ENCODE measurements around the gene CD81.

Gene CD81

DNA sequence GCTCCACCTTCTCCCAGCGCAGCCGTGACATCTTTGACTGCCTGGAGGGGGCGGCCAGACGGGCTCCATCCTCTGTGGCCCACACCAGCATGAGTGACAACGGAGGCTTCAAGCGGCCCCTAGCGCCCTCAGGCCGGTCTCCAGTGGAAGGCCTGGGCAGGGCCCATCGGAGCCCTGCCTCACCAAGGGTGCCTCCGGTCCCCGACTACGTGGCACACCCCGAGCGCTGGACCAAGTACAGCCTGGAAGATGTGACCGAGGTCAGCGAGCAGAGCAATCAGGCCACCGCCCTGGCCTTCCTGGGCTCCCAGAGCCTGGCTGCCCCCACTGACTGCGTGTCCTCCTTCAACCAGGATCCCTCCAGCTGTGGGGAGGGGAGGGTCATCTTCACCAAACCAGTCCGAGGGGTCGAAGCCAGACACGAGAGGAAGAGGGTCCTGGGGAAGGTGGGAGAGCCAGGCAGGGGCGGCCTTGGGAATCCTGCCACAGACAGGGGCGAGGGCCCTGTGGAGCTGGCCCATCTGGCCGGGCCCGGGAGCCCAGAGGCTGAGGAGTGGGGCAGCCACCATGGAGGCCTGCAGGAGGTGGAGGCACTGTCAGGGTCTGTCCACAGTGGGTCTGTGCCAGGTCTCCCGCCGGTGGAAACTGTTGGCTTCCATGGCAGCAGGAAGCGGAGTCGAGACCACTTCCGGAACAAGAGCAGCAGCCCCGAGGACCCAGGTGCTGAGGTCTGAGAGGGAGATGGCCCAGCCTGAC, 26.0 kb downstream of the CD81 start:
- DNase-seq (ENCODE audit: low read depth, low spot score) = no peak

DNA sequence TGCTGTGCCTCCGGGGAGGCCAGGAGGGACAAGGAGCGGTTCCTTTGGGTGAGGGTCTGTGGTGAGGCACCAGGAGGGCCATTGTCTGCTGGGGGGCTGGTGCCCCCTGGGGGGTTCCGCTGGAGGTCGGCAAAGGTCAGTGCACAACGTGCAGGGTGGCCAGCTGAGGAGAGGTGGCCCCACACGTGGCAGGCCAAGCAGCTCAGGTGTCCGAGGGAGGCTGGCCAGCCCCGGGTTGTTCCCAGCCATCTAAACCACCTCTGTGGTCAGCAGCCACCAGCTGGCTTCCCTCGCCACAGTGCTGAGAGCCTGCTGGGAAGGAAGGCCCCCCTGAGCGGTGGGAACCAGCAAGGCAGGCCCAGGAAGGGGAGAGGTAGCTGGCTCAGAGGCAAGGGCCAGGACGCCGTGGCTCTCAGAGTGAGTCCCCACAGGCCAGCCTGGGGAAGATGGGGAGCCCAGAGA, 27.7 kb downstream of the CD81 start:
- DNase-seq (ENCODE audit: low read depth, low spot score) = no peak

- DNase-seq (ENCODE audit: low read depth, low spot score) = no peak
Measured at GRCh38 chr11:2406451-2406850, 29.3 kb downstream of the CD81 start.

GRCh38 chr11:2406878-2407410, 29.8 kb downstream of the CD81 start:
- no peak for DNase-seq (ENCODE audit: low read depth, low spot score)

GRCh38 chr11:2408671-2409070, 31.6 kb downstream of the CD81 start:
- DNase-seq (ENCODE audit: low read depth, low spot score) = no peak

DNA sequence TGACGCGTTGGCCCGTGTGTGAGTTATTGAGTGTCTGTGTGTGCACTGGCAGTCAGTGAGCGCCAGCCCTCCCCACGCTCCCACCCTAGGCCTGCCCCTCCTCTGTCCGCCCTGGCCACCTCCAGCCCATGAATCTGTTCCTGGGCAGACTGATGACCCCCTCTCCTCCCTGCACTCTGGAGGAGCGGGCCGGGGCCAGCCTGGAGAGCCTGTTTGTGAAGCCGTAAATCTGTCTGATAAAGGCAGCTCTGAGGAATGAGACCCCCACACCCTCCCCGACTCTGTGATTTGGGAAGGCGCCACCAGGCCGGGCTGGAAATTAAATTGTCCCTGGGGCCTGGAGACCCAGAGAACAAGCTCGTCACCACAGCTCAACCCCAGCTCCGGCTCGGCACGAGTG, 32.0 kb downstream of the CD81 start:
- no peak for DNase-seq (ENCODE audit: low read depth, low spot score)

DNA sequence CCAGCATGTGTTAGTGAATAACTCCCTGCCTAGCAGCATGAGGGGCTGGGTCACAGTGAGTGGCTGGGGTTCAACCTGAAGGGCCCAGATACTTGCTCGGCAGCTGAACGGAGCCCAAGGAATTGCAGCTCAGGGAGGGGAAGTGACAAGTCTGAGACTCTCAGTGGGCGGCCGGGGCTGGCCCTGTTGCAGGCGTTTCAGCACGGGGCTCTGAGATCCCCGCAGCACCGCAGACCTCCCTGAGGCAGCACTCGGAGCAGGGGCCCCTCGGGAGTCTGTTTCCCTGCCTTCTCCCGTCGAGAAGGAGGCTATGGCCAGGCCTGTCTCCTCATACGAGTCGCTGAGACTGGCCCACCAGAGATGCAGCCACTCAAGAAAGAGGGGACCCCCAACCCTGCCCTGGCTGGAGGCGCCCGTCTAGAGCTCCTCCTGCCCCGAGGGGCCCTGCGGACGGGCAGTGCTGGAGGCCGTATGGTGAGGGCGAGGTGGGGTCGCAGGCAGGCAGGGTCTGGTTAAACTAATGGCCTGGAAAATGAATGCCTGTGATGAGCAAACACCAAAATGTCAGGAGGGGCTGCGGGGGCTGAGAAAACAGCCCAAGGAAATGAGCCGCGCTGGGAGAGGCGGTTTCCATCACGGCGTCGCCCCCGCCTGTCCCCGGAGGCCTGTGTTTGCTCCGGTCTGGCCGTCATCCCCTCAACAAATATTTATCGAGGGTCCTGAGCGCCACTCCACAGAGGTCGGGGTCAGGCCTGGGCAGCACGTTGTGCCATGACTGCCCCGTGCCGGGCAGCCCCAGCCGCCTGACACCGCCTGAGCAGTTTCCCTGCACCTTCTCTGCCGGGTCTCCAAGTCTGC, 32.7 kb downstream of the CD81 start:
- no peak for DNase-seq (ENCODE audit: low read depth, low spot score)

DNA sequence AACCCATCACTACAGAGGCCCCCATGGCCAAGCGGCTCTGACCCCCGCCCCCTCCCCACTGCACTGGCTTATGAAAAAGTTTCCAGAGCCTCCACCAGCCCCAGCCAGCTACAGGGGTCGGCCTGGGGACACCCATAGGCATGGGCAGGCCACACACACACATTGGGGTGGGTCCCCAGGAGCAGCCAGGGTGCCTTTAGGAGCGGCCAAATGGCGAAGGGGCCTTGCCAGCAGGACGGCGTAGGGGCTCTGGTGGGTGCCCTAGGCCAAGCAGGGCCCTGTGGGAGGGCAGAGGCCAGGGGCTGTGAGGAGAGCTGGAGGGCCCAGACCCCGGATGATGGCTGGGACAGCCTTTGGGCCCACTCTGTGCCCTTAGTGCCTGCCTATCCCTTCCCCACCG, 33.5 kb downstream of the CD81 start:
- no peak for DNase-seq (ENCODE audit: low read depth, low spot score)

DNA sequence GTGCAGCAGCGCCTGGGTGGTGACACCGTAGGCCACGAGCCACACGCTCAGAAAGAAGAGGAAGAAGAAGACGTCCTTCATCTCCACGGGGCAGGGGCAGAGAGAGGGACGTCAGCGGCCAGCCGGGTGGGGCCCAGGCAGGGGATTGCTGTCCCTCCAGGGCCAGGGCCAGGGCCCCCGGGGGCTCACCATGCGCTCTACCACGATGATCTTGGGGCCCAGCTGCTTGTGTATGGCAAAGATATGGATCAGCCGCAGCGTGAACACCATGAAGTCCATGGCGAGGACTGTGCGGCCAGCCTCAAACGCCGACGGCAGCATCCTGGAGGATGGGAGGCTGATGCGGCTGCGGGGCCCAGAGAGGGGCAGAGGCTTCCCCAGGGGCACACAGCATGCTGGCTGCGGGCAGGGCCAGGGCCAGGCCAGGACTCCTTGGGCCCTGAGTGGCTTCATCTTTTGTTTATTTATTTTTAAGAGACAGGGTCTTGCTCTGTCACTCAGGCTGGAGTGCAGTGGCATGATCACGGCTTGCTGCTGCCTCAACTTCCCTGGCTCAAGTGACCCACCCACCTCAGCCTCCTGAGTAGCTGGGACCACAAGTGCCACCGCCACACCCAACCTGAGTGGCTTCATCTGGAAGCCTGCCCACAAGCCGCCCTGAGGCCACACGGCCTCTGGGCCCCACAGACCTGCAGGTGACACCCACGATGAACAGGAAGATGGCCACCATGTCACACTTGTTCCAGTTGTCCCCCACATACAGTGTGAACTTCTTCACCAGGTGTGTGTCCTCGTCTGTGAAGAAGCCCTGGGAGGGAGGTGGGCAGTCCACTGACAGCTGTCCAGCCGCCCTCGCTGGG, 34.6 kb downstream of the CD81 start:
- no peak for DNase-seq (ENCODE audit: low read depth, low spot score)

GRCh38 chr11:2412323-2412722, 35.2 kb downstream of the CD81 start:
- no peak for DNase-seq (ENCODE audit: low read depth, low spot score)

DNA sequence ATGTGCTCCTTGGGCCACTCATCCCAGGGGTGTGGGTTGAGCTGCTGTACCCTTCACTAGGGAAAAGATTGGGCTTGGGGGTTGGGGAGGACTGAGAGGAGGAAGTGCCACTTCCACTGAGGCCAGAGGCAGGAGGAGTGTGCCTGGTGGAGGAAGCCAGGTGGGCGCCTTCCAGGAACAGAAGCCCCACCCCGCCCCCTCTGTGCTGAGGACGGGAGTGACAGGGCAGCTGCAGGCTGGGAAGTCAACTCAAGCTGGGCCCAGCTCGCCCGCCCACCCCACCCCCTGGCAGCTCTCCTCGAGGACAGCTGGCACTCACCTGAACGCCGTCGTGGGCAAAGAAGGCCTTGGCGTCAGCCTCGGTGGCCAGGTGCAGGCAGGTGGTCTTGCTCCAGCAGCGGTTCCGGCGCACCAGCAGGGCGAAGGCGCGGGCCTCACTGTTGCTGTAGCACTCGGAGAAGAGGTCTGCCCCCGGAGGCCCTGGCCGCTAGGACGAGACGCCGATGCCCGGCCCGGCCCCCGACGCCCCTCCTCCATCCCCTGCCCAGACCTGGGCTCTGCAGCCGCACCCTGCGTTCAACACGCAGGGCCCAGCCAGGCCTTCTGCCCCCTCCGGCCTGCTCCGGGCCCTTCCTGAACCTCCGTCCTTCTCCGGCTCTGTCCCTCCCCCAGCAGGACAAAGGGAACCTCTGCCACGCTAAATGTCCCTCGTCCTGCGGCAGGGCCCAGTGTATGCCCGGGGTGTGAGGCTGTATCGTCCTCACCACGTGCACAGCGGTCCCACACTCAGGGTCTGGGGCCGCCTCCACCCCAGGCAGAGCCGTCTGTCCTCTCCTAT, 36.9 kb downstream of the CD81 start:
- DNase-seq (ENCODE audit: low read depth, low spot score) = no peak

- no peak for DNase-seq (ENCODE audit: low read depth, low spot score)
Measured at GRCh38 chr11:2414616-2415015, 37.5 kb downstream of the CD81 start.

DNA sequence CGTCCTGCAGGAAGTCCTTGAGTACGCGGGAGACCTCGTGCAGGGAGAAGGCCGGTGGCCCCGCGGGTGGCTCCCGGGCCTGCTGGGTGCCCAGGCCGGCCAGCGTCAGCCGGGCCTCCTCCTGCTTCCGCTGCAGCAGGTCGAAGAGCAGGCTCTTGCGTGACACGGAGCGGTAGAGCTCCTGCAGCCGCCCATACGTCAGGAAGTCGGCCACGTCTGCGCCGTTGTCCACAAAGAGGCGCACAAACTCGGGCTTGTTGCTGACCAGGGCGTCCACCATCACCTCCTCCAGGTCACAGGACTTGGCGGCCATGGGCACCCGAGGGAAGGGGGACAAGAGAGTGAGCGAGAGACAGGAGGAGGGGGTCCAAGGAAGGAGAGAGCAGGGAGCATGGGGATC, 38.1 kb downstream of the CD81 start:
- DNase-seq (ENCODE audit: low read depth, low spot score) = no peak

DNA sequence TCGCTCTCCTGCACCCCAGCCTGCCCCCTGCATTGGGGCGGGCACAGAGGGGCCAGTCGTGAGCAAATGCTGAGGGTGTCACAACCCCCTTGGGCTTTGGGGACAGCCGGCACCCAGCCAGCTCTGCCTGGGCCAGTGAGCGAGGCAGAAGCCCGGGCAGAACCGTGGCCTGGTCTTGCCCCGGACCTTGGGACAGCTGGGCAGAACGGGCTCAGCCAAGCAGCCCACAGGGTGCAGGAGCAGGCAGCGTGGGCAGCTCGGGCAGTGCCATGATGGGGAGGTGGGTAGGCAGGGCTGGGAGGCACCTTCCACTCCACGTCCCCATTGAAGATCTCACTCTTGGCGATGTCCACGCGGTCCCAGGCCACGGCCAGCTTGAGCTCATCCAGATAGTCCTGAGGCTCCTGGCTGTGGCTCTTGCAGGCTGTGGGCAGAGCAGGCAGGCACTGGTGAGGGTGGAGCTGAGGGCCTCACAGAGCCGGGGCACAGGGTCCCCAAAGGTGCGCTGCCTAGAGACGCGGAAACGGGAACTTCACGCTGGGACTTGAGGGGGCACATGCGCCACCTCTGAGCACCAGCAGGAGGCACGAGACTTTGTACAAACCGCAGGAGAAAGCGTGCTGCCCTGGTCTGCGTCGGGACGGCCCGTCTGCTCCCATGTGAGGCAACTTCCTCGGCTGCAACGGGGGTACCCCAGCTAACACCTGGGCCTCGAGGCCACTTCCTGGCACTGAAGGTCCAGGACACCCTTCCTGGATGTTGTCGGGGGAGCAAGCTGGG, 38.7 kb downstream of the CD81 start:
- DNase-seq (ENCODE audit: low read depth, low spot score) = no peak

DNA sequence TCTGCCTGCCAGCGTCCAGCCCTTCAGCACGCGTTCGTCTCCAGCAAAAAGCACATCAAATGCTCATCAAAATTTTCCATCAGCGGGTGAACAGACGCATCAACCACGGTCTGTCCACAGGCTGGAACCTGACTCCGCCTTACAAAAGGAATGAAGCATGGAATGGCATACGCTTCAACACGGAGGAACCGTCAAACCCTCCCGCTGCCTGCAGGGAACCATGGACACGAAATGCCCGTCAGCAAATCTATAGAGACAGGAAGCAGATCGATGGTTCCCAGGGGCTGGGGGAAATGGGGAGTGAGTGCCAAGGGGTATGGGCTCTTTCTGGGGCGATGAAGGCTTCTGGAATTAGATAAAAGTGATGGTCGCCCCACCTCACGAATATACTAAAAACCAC, 39.7 kb downstream of the CD81 start:
- no peak for DNase-seq (ENCODE audit: low read depth, low spot score)

GRCh38 chr11:2417856-2418692, 41.0 kb downstream of the CD81 start:
- no peak for DNase-seq (ENCODE audit: low read depth, low spot score)

GRCh38 chr11:2418693-2419360, 41.7 kb downstream of the CD81 start:
- DNase-seq (ENCODE audit: low read depth, low spot score) = no peak

DNA sequence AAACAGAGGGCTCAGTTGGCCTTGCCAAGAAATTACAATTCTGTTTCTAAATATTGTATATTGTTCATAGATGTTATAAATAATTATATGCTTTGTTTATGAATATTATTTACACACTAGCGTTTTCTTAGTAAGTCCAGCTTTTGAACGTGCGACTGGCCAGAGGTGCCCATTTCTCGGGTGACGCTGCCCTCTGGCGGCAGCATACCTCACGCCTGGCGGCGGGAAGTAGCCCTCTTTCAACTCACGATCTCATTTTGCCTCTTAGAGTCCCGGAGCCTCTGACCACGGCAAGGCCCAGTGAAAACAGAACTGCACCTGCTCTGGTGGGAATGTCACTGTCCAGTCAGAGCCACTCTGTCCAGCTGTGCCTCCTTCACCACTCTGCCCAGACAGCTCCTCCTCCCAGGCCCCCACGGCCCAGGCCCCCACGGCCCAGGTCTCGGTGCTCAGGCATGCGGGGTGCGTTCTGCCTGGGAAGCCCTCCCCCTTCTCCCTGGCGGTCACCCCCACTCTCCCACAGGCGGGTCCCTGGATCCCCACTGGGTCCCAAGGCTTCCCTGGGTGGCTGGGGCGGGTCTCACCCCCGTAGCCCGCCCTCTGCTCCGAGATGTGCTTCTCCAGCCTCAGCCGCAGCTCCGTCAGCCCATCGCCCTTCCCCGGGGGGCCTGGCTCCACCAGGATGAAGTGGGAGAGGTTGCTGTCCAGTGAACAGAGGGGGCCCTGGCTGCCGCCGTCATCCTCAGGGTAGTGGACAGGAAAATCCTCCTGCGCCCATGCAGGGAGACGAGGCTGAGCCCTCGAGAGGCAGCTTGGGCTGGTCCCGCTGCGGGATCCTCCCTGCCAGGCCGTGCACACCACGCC, 42.8 kb downstream of the CD81 start:
- DNase-seq (ENCODE audit: low read depth, low spot score) = peak; percentile 18
